Activated naive CD8-positive, alpha-beta T cell treated with anti-CD3 and anti-CD28 coated beads, Interleukin-2, amount 50 U/mL, for 24 hours (primary cell): Measurements from ENCODE around the gene DAB2IP.
A peak's percentile ranks its signal among the peaks of the same experiment; 100 is the strongest.

Source experiments
- ATAC-seq: fragments of 150-1000 bp; cut with Tn5 transposase; one replicate; pipeline ENCODE4 v1.10.0; 2021
- DNase-seq: peaks from one replicate; pipeline ENCODE4 v3.0.0; 2021
- H3K27ac Mint-ChIP-seq: one replicate; pipeline ENCODE4 v1.8.0; 2021; ENCODE audit warnings: mild to moderate bottlenecking, mixed read lengths
- H3K27me3 Mint-ChIP-seq: one replicate; pipeline ENCODE4 v1.8.0; 2021; ENCODE audit warnings: mixed read lengths
- H3K36me3 Mint-ChIP-seq: one replicate; pipeline ENCODE4 v1.8.0; 2021; ENCODE audit warnings: low read depth, mixed read lengths
- H3K4me1 Mint-ChIP-seq: one replicate; pipeline ENCODE4 v1.8.0; 2021; ENCODE audit warnings: mixed read lengths
- H3K4me3 Mint-ChIP-seq: one replicate; pipeline ENCODE4 v1.8.0; 2021; ENCODE audit warnings: mild to moderate bottlenecking, moderate library complexity, mixed read lengths
- H3K9me3 Mint-ChIP-seq: one replicate; pipeline ENCODE4 v1.8.0; 2021; ENCODE audit warnings: mixed read lengths

The DAB2IP gene

DNA sequence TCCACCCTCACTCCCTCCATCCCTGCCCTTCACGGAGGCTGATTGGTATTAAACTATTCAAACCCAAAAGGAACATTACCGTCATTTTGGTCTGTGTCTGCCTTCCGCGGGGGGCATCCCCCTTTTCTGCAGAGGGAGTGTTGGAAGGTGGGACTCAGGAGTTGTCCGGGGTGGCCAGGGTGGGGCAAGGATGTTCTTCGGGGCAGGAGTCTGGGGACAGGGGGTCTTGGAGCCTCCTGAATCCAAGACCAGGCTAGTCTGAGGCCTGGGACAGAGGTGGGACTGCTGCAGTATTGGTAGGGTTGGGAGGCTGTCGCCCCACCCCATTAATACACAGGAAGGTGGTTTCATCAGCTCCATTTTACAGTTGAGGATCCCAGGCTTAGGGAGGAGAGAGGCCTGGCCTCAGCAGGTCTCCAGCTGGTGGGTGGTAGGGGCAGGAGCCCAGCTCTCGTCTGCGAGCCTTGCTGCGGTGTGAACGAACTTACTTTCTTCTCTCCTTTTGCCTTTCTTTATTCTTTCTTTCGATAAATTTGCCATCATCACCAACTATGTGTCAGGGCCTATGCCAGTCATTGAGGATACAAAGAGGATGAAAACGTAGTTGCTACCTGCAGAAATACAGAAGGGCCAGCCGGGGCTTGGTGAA lies 33.8 kb downstream of the DAB2IP start:
- no peak for ATAC-seq
- no peaks in the 10 kb centered on the region for H3K4me1 Mint-ChIP-seq
- no peaks in the 10 kb centered on the region for H3K9me3 Mint-ChIP-seq
- DNase-seq, result no peak
- H3K27me3 Mint-ChIP-seq, result peaks cover 7% of the 10 kb centered on the region
- no peak overlapping the region for H3K4me3 Mint-ChIP-seq
- H3K27ac Mint-ChIP-seq, result no peak overlapping the region
- H3K36me3 Mint-ChIP-seq, result no peaks in the 10 kb centered on the region

GRCh38 chr9:121685795-121686377 lies 34.5 kb downstream of the DAB2IP start:
- H3K27me3 Mint-ChIP-seq, result peaks cover 7% of the 10 kb centered on the region
- H3K4me1 Mint-ChIP-seq, result no peaks in the 10 kb centered on the region
- H3K4me3 Mint-ChIP-seq, result no peak overlapping the region
- ATAC-seq, result no peak
- no peaks in the 10 kb centered on the region for H3K36me3 Mint-ChIP-seq
- no peaks in the 10 kb centered on the region for H3K9me3 Mint-ChIP-seq
- H3K27ac Mint-ChIP-seq, result peak overlapping the region; percentile 3
- no peak for DNase-seq

DNA sequence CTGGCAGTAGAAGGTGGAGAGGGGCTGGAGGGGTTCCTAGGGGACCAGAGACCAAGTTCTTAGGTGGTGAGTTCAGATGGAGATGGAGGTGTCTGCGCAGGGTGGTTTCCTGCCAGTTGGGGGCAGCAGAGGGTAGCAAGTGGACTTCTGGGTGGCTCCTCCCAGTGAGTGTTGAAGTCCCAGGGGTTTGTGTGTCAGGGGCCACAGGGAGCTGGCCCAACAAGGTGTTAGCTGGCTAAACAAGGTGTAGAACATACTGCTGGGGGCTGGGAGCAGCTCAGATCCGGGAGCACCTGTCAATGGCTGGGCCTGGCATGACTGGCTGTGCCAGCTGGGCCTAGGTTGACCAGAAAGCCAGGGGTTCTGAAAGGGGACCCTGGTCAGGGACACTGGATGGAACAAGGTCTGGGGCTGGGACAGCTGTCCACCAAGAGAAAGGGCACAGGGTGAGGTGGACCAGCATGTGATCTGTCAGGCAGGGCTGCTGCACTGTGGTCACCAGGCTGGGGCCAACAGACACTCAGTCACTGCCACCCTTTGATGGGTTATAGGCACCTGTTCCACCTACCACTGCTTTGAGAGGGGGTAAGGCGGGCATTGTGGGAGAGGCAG lies 35.6 kb downstream of the DAB2IP start:
- DNase-seq, result peak; percentile 78
- Mint-ChIP-seq H3K36me3 (no peaks in the 10 kb centered on the region), H3K4me3 (no peak overlapping the region), H3K27ac (no peak overlapping the region), H3K27me3 (peaks cover 7% of the 10 kb centered on the region), H3K4me1 (no peaks in the 10 kb centered on the region), H3K9me3 (no peaks in the 10 kb centered on the region)
- peak; percentile 62 for ATAC-seq

DNA sequence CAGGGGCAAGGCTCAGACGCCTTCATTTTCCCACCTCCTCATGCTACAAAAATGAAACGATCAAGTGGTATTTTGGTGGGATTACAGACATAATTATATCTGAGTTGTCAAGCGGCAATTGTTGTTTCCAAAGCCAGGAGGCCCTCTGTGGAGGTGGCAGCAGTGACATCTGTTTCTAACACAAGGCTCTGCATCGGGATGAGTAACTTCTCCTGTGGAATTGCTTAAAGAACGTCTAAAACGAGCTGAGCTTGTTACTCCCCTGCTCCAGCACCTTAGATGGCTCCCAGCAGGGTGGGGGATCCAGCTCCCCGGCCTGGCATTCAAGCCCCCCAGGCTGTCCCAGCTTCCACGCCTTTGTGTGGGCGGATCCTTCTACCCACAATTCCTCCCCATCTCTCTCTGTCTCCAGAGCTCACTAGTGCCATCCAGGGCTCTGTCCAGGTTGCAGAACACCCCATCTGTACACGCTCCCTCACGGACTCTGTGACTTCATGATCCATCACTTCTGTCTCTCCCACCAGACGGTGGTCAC lies 36.8 kb downstream of the DAB2IP start:
- H3K27me3 Mint-ChIP-seq, result peaks cover 7% of the 10 kb centered on the region

GRCh38 chr9:121688681-121689080 lies 37.2 kb downstream of the DAB2IP start:
- H3K4me1 Mint-ChIP-seq, result no peaks in the 10 kb centered on the region
- H3K4me3 Mint-ChIP-seq, result no peak overlapping the region
- H3K27ac Mint-ChIP-seq, result no peak overlapping the region
- H3K9me3 Mint-ChIP-seq, result no peaks in the 10 kb centered on the region
- DNase-seq (no peak), ATAC-seq (no peak)
- peaks cover 3% of the 10 kb centered on the region for H3K27me3 Mint-ChIP-seq
- H3K36me3 Mint-ChIP-seq, result no peaks in the 10 kb centered on the region

More for the DNA sequence above, 36.8 kb downstream of the DAB2IP start:
- Mint-ChIP-seq H3K4me1 (no peaks in the 10 kb centered on the region), H3K36me3 (no peaks in the 10 kb centered on the region), H3K9me3 (no peaks in the 10 kb centered on the region), H3K4me3 (no peak overlapping the region), H3K27ac (no peak overlapping the region)
- ATAC-seq, result no peak
- DNase-seq, result no peak

- H3K4me3 Mint-ChIP-seq, result no peak overlapping the region
- H3K36me3 Mint-ChIP-seq, result no peaks in the 10 kb centered on the region
- no peak for DNase-seq
- H3K27me3 Mint-ChIP-seq, result peaks cover 2% of the 10 kb centered on the region
- no peak overlapping the region for H3K27ac Mint-ChIP-seq
- H3K9me3 Mint-ChIP-seq, result no peaks in the 10 kb centered on the region
- H3K4me1 Mint-ChIP-seq, result no peaks in the 10 kb centered on the region
- ATAC-seq, result no peak
Observed at GRCh38 chr9:121689461-121690157, 38.2 kb downstream of the DAB2IP start.

DNA sequence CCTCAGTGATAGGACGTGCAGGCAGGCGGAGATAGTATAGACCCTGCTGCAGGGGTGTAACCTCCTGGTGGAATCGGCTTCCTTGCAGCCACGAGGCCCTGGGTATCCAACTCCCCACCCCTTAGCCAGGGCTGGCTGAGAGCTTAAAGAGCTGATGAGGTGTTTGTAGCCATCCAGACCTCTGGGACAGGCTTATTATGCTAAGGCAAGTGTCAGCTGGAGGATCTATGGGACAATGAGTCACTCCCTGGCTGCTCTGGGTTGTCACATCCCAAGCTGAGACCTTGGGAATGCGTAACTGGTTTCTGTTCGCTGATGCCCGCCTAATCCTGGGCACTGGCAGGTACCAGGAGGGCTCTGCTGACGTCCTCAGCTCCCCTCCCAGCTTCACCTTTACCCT lies 38.9 kb downstream of the DAB2IP start:
- Mint-ChIP-seq H3K27me3 (peaks cover 2% of the 10 kb centered on the region), H3K27ac (no peak overlapping the region), H3K4me1 (no peaks in the 10 kb centered on the region), H3K9me3 (no peaks in the 10 kb centered on the region), H3K36me3 (no peaks in the 10 kb centered on the region), H3K4me3 (no peak overlapping the region)
- DNase-seq, result no peak
- ATAC-seq, result no peak

DNA sequence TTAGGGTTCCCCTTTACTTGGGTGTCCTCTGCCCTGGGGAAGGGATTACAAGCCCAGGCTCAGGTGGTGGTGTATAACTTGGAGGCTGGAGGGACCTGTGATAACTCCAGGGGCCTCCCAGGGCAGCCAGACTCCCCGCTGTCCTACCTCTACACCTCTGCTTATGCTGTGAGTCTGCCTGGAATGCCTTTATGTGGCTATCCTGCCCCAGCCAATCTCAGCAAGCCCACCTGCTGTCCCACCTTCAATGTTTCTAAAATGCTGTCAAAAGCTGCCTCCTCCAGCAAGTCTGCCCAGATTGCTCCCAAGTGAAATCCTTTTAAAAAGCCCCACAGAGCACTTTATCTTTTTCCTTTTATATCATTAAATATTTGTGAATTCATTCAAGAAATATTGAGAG lies 39.3 kb downstream of the DAB2IP start:
- H3K27ac Mint-ChIP-seq, result no peak overlapping the region
- no peak overlapping the region for H3K4me3 Mint-ChIP-seq
- no peak for DNase-seq
- H3K9me3 Mint-ChIP-seq, result no peaks in the 10 kb centered on the region
- no peaks in the 10 kb centered on the region for H3K36me3 Mint-ChIP-seq
- peaks cover 2% of the 10 kb centered on the region for H3K27me3 Mint-ChIP-seq
- ATAC-seq, result no peak
- no peaks in the 10 kb centered on the region for H3K4me1 Mint-ChIP-seq

DNA sequence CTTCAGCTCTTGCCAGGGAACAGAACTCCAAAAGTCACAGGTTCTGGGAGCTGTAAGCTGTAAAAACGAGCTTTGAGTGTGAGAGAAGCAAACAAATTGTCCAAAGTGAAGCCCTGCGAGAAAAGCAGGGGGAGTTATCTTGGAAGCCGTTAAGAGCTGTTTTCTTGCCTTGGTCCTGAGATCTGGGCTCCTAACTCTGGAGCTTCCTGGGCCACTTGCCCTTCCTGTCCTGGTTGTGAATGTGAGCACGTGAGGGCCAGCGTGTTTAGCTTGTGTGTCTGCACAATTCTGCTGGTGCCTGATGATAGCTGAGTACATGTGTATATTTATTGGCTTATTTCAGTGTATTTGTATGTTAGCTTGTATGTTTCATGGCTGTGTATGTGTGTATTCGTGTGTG lies 40.5 kb downstream of the DAB2IP start:
- ATAC-seq, result no peak
- DNase-seq, result no peak
- Mint-ChIP-seq H3K27ac (no peak overlapping the region), H3K36me3 (no peaks in the 10 kb centered on the region), H3K4me1 (peaks cover 1% of the 10 kb centered on the region), H3K4me3 (no peak overlapping the region), H3K27me3 (peaks cover 3% of the 10 kb centered on the region), H3K9me3 (no peaks in the 10 kb centered on the region)

- Mint-ChIP-seq H3K9me3 (no peaks in the 10 kb centered on the region), H3K36me3 (no peaks in the 10 kb centered on the region), H3K4me3 (no peak overlapping the region), H3K27ac (no peak overlapping the region), H3K27me3 (peaks cover 12% of the 10 kb centered on the region), H3K4me1 (peaks cover 4% of the 10 kb centered on the region)
- no peak for ATAC-seq
- no peak for DNase-seq
Observed at GRCh38 chr9:121692606-121693387, 41.4 kb downstream of the DAB2IP start.

GRCh38 chr9:121693388-121693670 lies 41.9 kb downstream of the DAB2IP start:
- ATAC-seq, result no peak
- H3K27ac Mint-ChIP-seq, result no peak overlapping the region
- H3K27me3 Mint-ChIP-seq, result peaks cover 17% of the 10 kb centered on the region
- H3K4me1 Mint-ChIP-seq, result peaks cover 4% of the 10 kb centered on the region
- H3K4me3 Mint-ChIP-seq, result no peak overlapping the region
- H3K9me3 Mint-ChIP-seq, result no peaks in the 10 kb centered on the region
- no peaks in the 10 kb centered on the region for H3K36me3 Mint-ChIP-seq
- DNase-seq, result no peak

- ATAC-seq (no peak), DNase-seq (no peak)
- H3K27ac Mint-ChIP-seq, result no peak overlapping the region
- H3K27me3 Mint-ChIP-seq, result peaks cover 17% of the 10 kb centered on the region
- H3K9me3 Mint-ChIP-seq, result no peaks in the 10 kb centered on the region
- H3K4me1 Mint-ChIP-seq, result peaks cover 4% of the 10 kb centered on the region
- H3K36me3 Mint-ChIP-seq, result no peaks in the 10 kb centered on the region
- no peak overlapping the region for H3K4me3 Mint-ChIP-seq
Observed at GRCh38 chr9:121694001-121694400, 42.6 kb downstream of the DAB2IP start.

GRCh38 chr9:121694600-121694999 lies 43.2 kb downstream of the DAB2IP start:
- no peak for ATAC-seq
- no peak for DNase-seq
- Mint-ChIP-seq H3K4me1 (peaks cover 4% of the 10 kb centered on the region), H3K27me3 (peaks cover 17% of the 10 kb centered on the region), H3K9me3 (no peaks in the 10 kb centered on the region), H3K4me3 (no peak overlapping the region), H3K36me3 (no peaks in the 10 kb centered on the region), H3K27ac (no peak overlapping the region)

DNA sequence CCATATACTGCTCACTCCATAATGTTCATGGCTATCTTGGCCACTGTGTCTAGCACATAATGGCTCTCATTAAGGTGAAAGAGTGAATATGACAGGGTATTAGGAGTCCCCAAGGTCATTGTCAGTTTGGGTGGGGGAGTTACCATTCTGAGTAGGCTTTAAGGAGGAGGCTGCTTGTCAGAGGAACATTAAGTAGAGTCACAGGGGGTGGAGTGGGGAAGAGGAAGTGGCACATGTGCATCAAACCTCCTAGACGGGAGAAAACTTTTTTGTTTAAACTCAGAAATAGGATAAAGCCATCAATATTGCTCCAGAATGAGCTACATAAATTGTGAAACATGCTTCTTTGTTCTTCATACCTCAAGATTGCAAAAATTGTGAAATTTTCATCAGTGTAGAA lies 45.5 kb downstream of the DAB2IP start:
- Mint-ChIP-seq H3K27me3 (peaks cover 28% of the 10 kb centered on the region), H3K27ac (no peak overlapping the region), H3K4me1 (peaks cover 4% of the 10 kb centered on the region), H3K9me3 (no peaks in the 10 kb centered on the region), H3K36me3 (no peaks in the 10 kb centered on the region), H3K4me3 (no peak overlapping the region)
- DNase-seq (no peak), ATAC-seq (no peak)
